Endodermal cell (in vitro differentiated cells): ENCODE data around the gene KLHL24. TPM values are rescaled to one million over a fixed set of nuclear protein-coding genes. Genes with fewer than 3 reads are reported as not detected.
A peak's percentile ranks its signal among the peaks of the same experiment; 100 is the strongest.

Experiments
- DNase-seq: peaks from one replicate; pipeline ENCODE4 v3.0.0-alpha.2; 2017
- H3K27ac ChIP-seq: 2 replicates; pipeline ENCODE4 v1.5.1; 2013; ENCODE audit warnings: mild to moderate bottlenecking, low read depth, low read length, moderate library complexity
- H3K27me3 ChIP-seq: 2 replicates; pipeline ENCODE4 v1.6.1; 2013; ENCODE audit warnings: mild to moderate bottlenecking, low read length, moderate library complexity; ENCODE audit not compliant: insufficient read depth, control insufficient read depth, poor library complexity, severe bottlenecking
- H3K36me3 ChIP-seq: 2 replicates; pipeline ENCODE4 v1.7.0; 2013; ENCODE audit warnings: mild to moderate bottlenecking, low read length, moderate library complexity; ENCODE audit not compliant: control insufficient read depth, insufficient read depth
- H3K4me1 ChIP-seq: one replicate; pipeline ENCODE4 v1.7.0; 2013; ENCODE audit warnings: low read length; ENCODE audit not compliant: control insufficient read depth, insufficient read depth
- H3K4me3 ChIP-seq: 2 replicates; pipeline ENCODE4 v1.5.1; 2013; ENCODE audit warnings: mild to moderate bottlenecking, low read length, moderate library complexity
- H3K9ac ChIP-seq: 2 replicates; pipeline ENCODE4 v1.6.1; 2013; ENCODE audit warnings: mild to moderate bottlenecking, low read length, moderate library complexity; ENCODE audit not compliant: poor library complexity, severe bottlenecking; ENCODE audit errors: extremely low read depth
- H3K9me3 ChIP-seq: 2 replicates; pipeline ENCODE4 v1.6.1; 2013; ENCODE audit warnings: mild to moderate bottlenecking, low read length, moderate library complexity; ENCODE audit not compliant: control insufficient read depth
- H3K27ac Mint-ChIP-seq: 2 replicates; pipeline ENCODE4 v1.8.0; 2020; ENCODE audit warnings: mixed read lengths
- H3K27me3 Mint-ChIP-seq: 2 replicates; pipeline ENCODE4 v1.8.0; 2021; ENCODE audit warnings: mild to moderate bottlenecking, mixed read lengths; ENCODE audit not compliant: insufficient read depth
- H3K36me3 Mint-ChIP-seq: 2 replicates; pipeline ENCODE4 v1.8.0; 2020; ENCODE audit warnings: low read depth, mixed read lengths
- H3K4me1 Mint-ChIP-seq: 2 replicates; pipeline ENCODE4 v1.8.0; 2020; ENCODE audit warnings: mixed read lengths
- H3K4me3 Mint-ChIP-seq: 2 replicates; pipeline ENCODE4 v1.8.0; 2020; ENCODE audit warnings: mild to moderate bottlenecking, moderate library complexity, mixed read lengths
- H3K9me3 Mint-ChIP-seq: 2 replicates; pipeline ENCODE4 v1.8.0; 2020; ENCODE audit warnings: mild to moderate bottlenecking, mixed read lengths
- CTCF ChIP-seq: fragments of 200-600 bp; sonication (generic); conservative IDR thresholded peaks from 2 replicates; pipeline ENCODE4 v1.5.0; 2021; ENCODE audit warnings: antibody characterized with exemption, mild to moderate bottlenecking
- WGBS, 2 experiments: methylation state at CpG; one replicate each; pipeline versions ENCODE4 v1.1.5 to v1.1.7; 2013; ENCODE audit warnings: missing lambda C conversion rate in 2 of 2, mixed read lengths in 1 of 2; ENCODE audit not compliant: insufficient coverage in 1 of 2, insufficient read length in 1 of 2; 5-methylcytosine and 5-hydroxymethylcytosine counted together
- total RNA-seq, 2 donors: library from RNA; stranded (reverse); fragmentation: NEBNext Ultra II Directional in 1 of 2; extraction: Animal tissue kit (Norgen Biotek cat#: 25700) in 1 of 2; gene quantifications; 2 replicates in 1 of 2; 3 replicates in 1 of 2; pipeline ENCODE4 v1.2.1, GENCODE V29; 2021

The KLHL24 gene
- total RNA-seq, 2 donors from 2014 or later: 29.9 to 39.9 TPM

GRCh38 chr3:183692436-183692835, 57.0 kb downstream of the KLHL24 start:
- no peak overlapping the region for H3K4me3 Mint-ChIP-seq
- no peaks in the 10 kb centered on the region for H3K4me1 Mint-ChIP-seq
- no peak overlapping the region for H3K27ac Mint-ChIP-seq
- H3K36me3 Mint-ChIP-seq: no peaks in the 10 kb centered on the region
- no peak for DNase-seq
- no peak overlapping the region for H3K4me3 ChIP-seq
- 92 to 94% methylated on average over 9 to 10 of the region's 10 CpGs for WGBS, 2 experiments
- H3K27me3 ChIP-seq: no peaks in the 10 kb centered on the region
- H3K4me1 ChIP-seq: no peaks in the 10 kb centered on the region
- H3K27me3 Mint-ChIP-seq: no peaks in the 10 kb centered on the region
- no peak for TF ChIP-seq CTCF
- no peak overlapping the region for H3K27ac ChIP-seq
- H3K36me3 ChIP-seq: no peaks in the 10 kb centered on the region
- H3K9ac ChIP-seq: no peak overlapping the region
- H3K9me3 Mint-ChIP-seq: no peaks in the 10 kb centered on the region
- no peaks in the 10 kb centered on the region for H3K9me3 ChIP-seq

- WGBS, 2 experiments: 94 to 98% methylated on average over 7 of the region's 7 CpGs
- Histone ChIP-seq H3K4me1 (no peaks in the 10 kb centered on the region), H3K9ac (no peak overlapping the region), H3K4me3 (no peak overlapping the region), H3K27ac (no peak overlapping the region), H3K36me3 (no peaks in the 10 kb centered on the region), H3K27me3 (no peaks in the 10 kb centered on the region), H3K9me3 (no peaks in the 10 kb centered on the region)
- no peaks in the 10 kb centered on the region for H3K36me3 Mint-ChIP-seq
- H3K9me3 Mint-ChIP-seq: no peaks in the 10 kb centered on the region
- no peak for DNase-seq
- H3K4me3 Mint-ChIP-seq: no peak overlapping the region
- H3K4me1 Mint-ChIP-seq: peaks cover 19% of the 10 kb centered on the region
- H3K27me3 Mint-ChIP-seq: no peaks in the 10 kb centered on the region
- no peak for TF ChIP-seq CTCF
- H3K27ac Mint-ChIP-seq: no peak overlapping the region
Observed at GRCh38 chr3:183695569-183696364, 60.3 kb downstream of the KLHL24 start.

GRCh38 chr3:183697123-183697609, 61.7 kb downstream of the KLHL24 start:
- Histone ChIP-seq H3K27me3 (no peaks in the 10 kb centered on the region), H3K9ac (no peak overlapping the region), H3K27ac (no peak overlapping the region), H3K9me3 (no peaks in the 10 kb centered on the region), H3K4me1 (no peaks in the 10 kb centered on the region), H3K36me3 (peaks cover 5% of the 10 kb centered on the region), H3K4me3 (peak overlapping the region; percentile 83)
- peaks cover 28% of the 10 kb centered on the region for H3K4me1 Mint-ChIP-seq
- DNase-seq: no peak
- TF ChIP-seq CTCF: no peak
- H3K27ac Mint-ChIP-seq: no peak overlapping the region
- peak overlapping the region; percentile 87 for H3K4me3 Mint-ChIP-seq
- WGBS, 2 experiments: 43 to 49% methylated on average over 3 to 4 of the region's 4 CpGs
- H3K36me3 Mint-ChIP-seq: peaks cover 6% of the 10 kb centered on the region
- H3K9me3 Mint-ChIP-seq: no peaks in the 10 kb centered on the region
- H3K27me3 Mint-ChIP-seq: no peaks in the 10 kb centered on the region
